WTC11 (cell line): ENCODE results near the gene MED12L. TPM values are rescaled to one million over a fixed set of nuclear protein-coding genes. Genes with fewer than 3 reads are reported as not detected.
"Not testable (repeated sequence)": the region's sequence is repeated elsewhere in the genome, so short reads cannot be mapped to it uniquely, and the experiment has no call there.

ENCODE experiments used
- ATAC-seq: fragments of 200-7000 bp; cut with Tn5 transposase; 2 replicates; pipeline ENCODE4 v1.10.0; 2021; ENCODE audit warnings: mild to moderate bottlenecking, moderate library complexity
- CTCF ChIA-PET: fragments of 300-600 bp; sonication (Branson Sonifier 250); formaldehyde crosslinking; loops from one replicate; lab custom pipeline; 2021; ENCODE audit warnings: antibody characterized with exemption; lab: Charles Lee
- POLR2A ChIA-PET: fragments of 350-600 bp; sonication (Branson Sonifier 250); formaldehyde crosslinking; loops from one replicate; lab custom pipeline; 2021; ENCODE audit warnings: antibody characterized with exemption; lab: Charles Lee
- DNase-seq: peaks from one replicate; pipeline ENCODE4 v3.0.0; 2021; ENCODE audit warnings: low spot score
- H3K27ac Mint-ChIP-seq: 2 replicates; pipeline ENCODE4 v1.8.0; 2021; ENCODE audit warnings: mixed read lengths
- H3K27me3 Mint-ChIP-seq: 2 replicates; pipeline ENCODE4 v1.8.0; 2021; ENCODE audit warnings: low read depth, mild to moderate bottlenecking, moderate library complexity, mixed read lengths
- H3K36me3 Mint-ChIP-seq: 2 replicates; pipeline ENCODE4 v1.8.0; 2021; ENCODE audit warnings: mixed read lengths
- H3K4me1 Mint-ChIP-seq: 2 replicates; pipeline ENCODE4 v1.8.0; 2022; ENCODE audit warnings: mixed read lengths
- H3K4me3 Mint-ChIP-seq: 2 replicates; pipeline ENCODE4 v1.8.0; 2021; ENCODE audit warnings: mild to moderate bottlenecking, moderate library complexity, mixed read lengths
- H3K9me3 Mint-ChIP-seq: 2 replicates; pipeline ENCODE4 v1.8.0; 2021; ENCODE audit warnings: mixed read lengths
- ATF3 ChIP-seq: sonication (generic); formaldehyde crosslinking; conservative IDR thresholded peaks from 2 replicates; pipeline ENCODE4 v1.8.1; 2022; ENCODE audit warnings: mild to moderate bottlenecking, missing genetic modification reagents
- ATF6 ChIP-seq: sonication (generic); formaldehyde crosslinking; IDR thresholded peaks from 2 replicates; pipeline ENCODE4 v1.8.1; 2023; ENCODE audit warnings: mild to moderate bottlenecking, missing genetic modification reagents
- EMX1 ChIP-seq: fragments of 250-450 bp; sonication (Bioruptor Pico); IDR thresholded peaks from 2 replicates; pipeline ENCODE4 v1.8.0; 2021; ENCODE audit warnings: mild to moderate bottlenecking
- ESRRA ChIP-seq: sonication (generic); formaldehyde crosslinking; IDR thresholded peaks from 2 replicates; pipeline ENCODE4 v1.8.1; 2022; ENCODE audit warnings: mild to moderate bottlenecking, missing genetic modification reagents, borderline replicate concordance
- GRHL2 ChIP-seq: fragments of 250-450 bp; sonication (Bioruptor Pico); IDR thresholded peaks from 2 replicates; pipeline ENCODE4 v1.8.0; 2022; ENCODE audit warnings: mild to moderate bottlenecking, moderate library complexity; ENCODE audit not compliant: insufficient replicate concordance, severe bottlenecking
- IRF1 ChIP-seq: sonication (generic); formaldehyde crosslinking; IDR thresholded peaks from 2 replicates; pipeline ENCODE4 v1.8.0; 2023; ENCODE audit warnings: missing genetic modification reagents
- KAT7 ChIP-seq: sonication (generic); formaldehyde crosslinking; IDR thresholded peaks from 2 replicates; pipeline ENCODE4 v1.8.1; 2023; ENCODE audit warnings: missing genetic modification reagents, mild to moderate bottlenecking, borderline replicate concordance
- MAX ChIP-seq: sonication (generic); formaldehyde crosslinking; IDR thresholded peaks from 2 replicates; pipeline ENCODE4 v1.8.0; 2022; ENCODE audit warnings: mild to moderate bottlenecking, missing genetic modification reagents
- MYBL2 ChIP-seq: sonication (generic); formaldehyde crosslinking; IDR thresholded peaks from 2 replicates; pipeline ENCODE4 v1.8.1; 2023; ENCODE audit warnings: mild to moderate bottlenecking, moderate library complexity, missing genetic modification reagents
- NFATC4 ChIP-seq: fragments of 250-450 bp; sonication (Bioruptor Pico); IDR thresholded peaks from 2 replicates; pipeline ENCODE4 v1.9.0; 2021; ENCODE audit warnings: mild to moderate bottlenecking
- NR2C2 ChIP-seq: sonication (generic); formaldehyde crosslinking; IDR thresholded peaks from 2 replicates; pipeline ENCODE4 v1.8.0; 2022; ENCODE audit warnings: mild to moderate bottlenecking, missing genetic modification reagents
- PREB ChIP-seq: sonication (generic); formaldehyde crosslinking; IDR thresholded peaks from 2 replicates; pipeline ENCODE4 v1.8.1; 2022; ENCODE audit warnings: mild to moderate bottlenecking, missing genetic modification reagents, moderate library complexity, borderline replicate concordance
- RORB ChIP-seq: fragments of 250-450 bp; sonication (Bioruptor Pico); IDR thresholded peaks from 2 replicates; pipeline ENCODE4 v1.9.0; 2021; ENCODE audit warnings: mild to moderate bottlenecking
- SP1 ChIP-seq: sonication (generic); formaldehyde crosslinking; conservative IDR thresholded peaks from 2 replicates; pipeline ENCODE4 v1.8.1; 2022; ENCODE audit warnings: missing genetic modification reagents
- STAT6 ChIP-seq: sonication (generic); formaldehyde crosslinking; conservative IDR thresholded peaks from 2 replicates; pipeline ENCODE4 v1.8.1; 2023; ENCODE audit warnings: mild to moderate bottlenecking, low read depth, missing genetic modification reagents, moderate library complexity
- TP53 ChIP-seq: sonication (generic); formaldehyde crosslinking; IDR thresholded peaks from 2 replicates; pipeline ENCODE4 v1.8.1; 2023; ENCODE audit warnings: mild to moderate bottlenecking, missing genetic modification reagents
- ZBTB21 ChIP-seq: sonication (generic); formaldehyde crosslinking; IDR thresholded peaks from 2 replicates; pipeline ENCODE4 v1.8.1; 2023; ENCODE audit warnings: mild to moderate bottlenecking, missing genetic modification reagents, borderline replicate concordance
- ZBTB43 ChIP-seq: sonication (generic); formaldehyde crosslinking; IDR thresholded peaks from 2 replicates; pipeline ENCODE4 v1.8.1; 2023; ENCODE audit warnings: mild to moderate bottlenecking, missing genetic modification reagents
- ZNF416 ChIP-seq: fragments of 250-450 bp; sonication (Bioruptor Pico); IDR thresholded peaks from 2 replicates; pipeline ENCODE4 v1.9.0; 2021; ENCODE audit warnings: mild to moderate bottlenecking, inconsistent platforms
- ZNF425 ChIP-seq: fragments of 250-450 bp; sonication (Bioruptor Pico); conservative IDR thresholded peaks from 2 replicates; pipeline ENCODE4 v1.9.0; 2021; ENCODE audit warnings: mild to moderate bottlenecking
- total RNA-seq: library from RNA; stranded (reverse); gene quantifications from 3 replicates; pipeline ENCODE4 v1.2.3, GENCODE V29; 2021

MED12L gene
- total RNA-seq, 1 experiment from 2014 or later: 27.4 TPM

- ATAC-seq (no peak), DNase-seq (no peak)
- ChIA-PET CTCF (interaction anchor here (1.2 kb wide), 1 partner anchor 8 kb away, joined by 4 read pairs; no protein-coding TSS in a partner anchor), POLR2A (no interaction called here)
- Mint-ChIP-seq H3K4me1 (peaks cover 24% of the 10 kb centered on the region), H3K36me3 (peaks cover 39% of the 10 kb centered on the region), H3K9me3 (0 out of 2 replicates have a peak, but pooled peaks cover 3% of the 10 kb centered on the region), H3K27me3 (no peaks in the 10 kb centered on the region; the same call in 1 of the 2 replicates), H3K4me3 (no peak overlapping the region), H3K27ac (no peak overlapping the region)
- TF ChIP-seq GRHL2 (CRISPR knock-in tag) (no peak), TP53 (CRISPR knock-in tag) (no peak), NFATC4 (CRISPR knock-in tag) (no peak), SP1 (no peak), ZBTB43 (CRISPR knock-in tag) (no peak), ZNF425 (no peak), RORB (CRISPR knock-in tag) (no peak), KAT7 (no peak), ATF6 (CRISPR knock-in tag) (no peak), ZBTB21 (CRISPR knock-in tag) (no peak), EMX1 (CRISPR knock-in tag) (no peak)
Measured at GRCh38 chr3:151387842-151388241, 302.4 kb downstream of the MED12L start.

- TF ChIP-seq IRF1 (CRISPR knock-in tag) (no peak), MAX (CRISPR knock-in tag) (no peak), PREB (CRISPR knock-in tag) (no peak), STAT6 (CRISPR knock-in tag) (no peak), NR2C2 (CRISPR knock-in tag) (no peak), ZBTB43 (CRISPR knock-in tag) (no peak), MYBL2 (CRISPR knock-in tag) (no peak), ATF3 (CRISPR knock-in tag) (no peak), ZNF416 (CRISPR knock-in tag) (no peak), ESRRA (no peak), GRHL2 (CRISPR knock-in tag) (no peak)
- Mint-ChIP-seq H3K9me3 (0 out of 2 replicates have a peak, but pooled peaks cover 3% of the 10 kb centered on the region), H3K27ac (no peak overlapping the region), H3K4me3 (no peak overlapping the region), H3K27me3 (no peaks in the 10 kb centered on the region; the same call in 1 of the 2 replicates), H3K36me3 (peaks cover 34% of the 10 kb centered on the region), H3K4me1 (peaks cover 52% of the 10 kb centered on the region)
- POLR2A ChIA-PET: interaction anchor here (0.7 kb wide), 1 partner anchor 12 kb away, joined by 4 read pairs; no protein-coding TSS in a partner anchor
- no peak for ATAC-seq
- DNase-seq: no peak
- CTCF ChIA-PET: no interaction called here
Measured at GRCh38 chr3:151391720-151392119, 306.3 kb downstream of the MED12L start.

GRCh38 chr3:151392191-151392590 is 306.7 kb downstream of the MED12L start:
- CTCF ChIA-PET, H3K4me3 Mint-ChIP-seq: not testable (repeated sequence)

More at GRCh38 chr3:151392191-151392590, 306.7 kb downstream of the MED12L start:
- H3K4me1 Mint-ChIP-seq: peaks cover 52% of the 10 kb centered on the region
- H3K36me3 Mint-ChIP-seq: peaks cover 37% of the 10 kb centered on the region
- DNase-seq, ATAC-seq, H3K9me3 Mint-ChIP-seq, H3K27ac Mint-ChIP-seq, H3K27me3 Mint-ChIP-seq: not testable (repeated sequence)
- POLR2A ChIA-PET: interaction anchor here (0.7 kb wide), 1 partner anchor 12 kb away, joined by 4 read pairs; no protein-coding TSS in a partner anchor
